SJSA1 (cell line): ENCODE measurements around the gene RABGEF1. TPM values are rescaled to one million over a fixed set of nuclear protein-coding genes. Genes with fewer than 3 reads are reported as not detected.
"Not testable (repeated sequence)": the region's sequence is repeated elsewhere in the genome, so short reads cannot be mapped to it uniquely, and the experiment has no call there.

Source experiments
- DNase-seq, 2 experiments: peaks; one replicate each; pipeline ENCODE4 v3.0.0-alpha.2; 2015 to 2020; ENCODE audit warnings: low spot score in 2 of 2, low read depth in 1 of 2
- H3K27ac ChIP-seq: fragments of 250-450 bp; sonication (Bioruptor Pico); 2 replicates; pipeline ENCODE4 v1.5.1; 2020; ENCODE audit warnings: mild to moderate bottlenecking, moderate library complexity
- H3K27me3 ChIP-seq: fragments of 250-450 bp; sonication (Bioruptor Pico); replicated peaks from 2 replicates; pipeline ENCODE4 v1.5.1; 2020; ENCODE audit warnings: mild to moderate bottlenecking, moderate library complexity
- H3K36me3 ChIP-seq: fragments of 250-450 bp; sonication (Bioruptor Pico); 2 replicates; pipeline ENCODE4 v1.5.1; 2020; ENCODE audit warnings: mild to moderate bottlenecking
- H3K4me1 ChIP-seq: fragments of 250-450 bp; sonication (Bioruptor Pico); replicated peaks from 2 replicates; pipeline ENCODE4 v1.6.1; 2021; ENCODE audit warnings: mild to moderate bottlenecking
- H3K4me3 ChIP-seq: fragments of 250-450 bp; sonication (Bioruptor Pico); 2 replicates; pipeline ENCODE4 v1.5.1; 2020; ENCODE audit warnings: mild to moderate bottlenecking
- H3K9me3 ChIP-seq: fragments of 250-450 bp; sonication (Bioruptor Pico); replicated peaks from 2 replicates; pipeline ENCODE4 v1.5.1; 2020; ENCODE audit warnings: mild to moderate bottlenecking
- total RNA-seq: library from RNA; depleted of rRNA; stranded (reverse); fragments of >200 nt; shearing (Covaris generic); gene quantifications from 2 replicates; pipeline ENCODE4 v1.2.3, GENCODE V29; 2014

RABGEF1 gene
- total RNA-seq, 1 experiment from 2014 or later, result 34.2 TPM

- DNase-seq, result no peak
- Histone ChIP-seq H3K36me3 (peaks cover 3% of the 10 kb centered on the region; the same call in 1 of the 2 replicates), H3K4me3 (no peak overlapping the region), H3K27me3 (no peaks in the 10 kb centered on the region), H3K4me1 (no peaks in the 10 kb centered on the region), H3K9me3 (no peaks in the 10 kb centered on the region), H3K27ac (no peak overlapping the region)
These were observed 18.6 kb downstream of the RABGEF1 start for GRCh38 chr7:66758950-66759628.

GRCh38 chr7:66763183-66763582 lies 22.6 kb downstream of the RABGEF1 start:
- H3K36me3 ChIP-seq, H3K4me1 ChIP-seq, H3K9me3 ChIP-seq, H3K4me3 ChIP-seq, H3K27me3 ChIP-seq, H3K27ac ChIP-seq, DNase-seq: not testable (repeated sequence)

GRCh38 chr7:66763633-66764355 lies 23.3 kb downstream of the RABGEF1 start:
- not testable (repeated sequence) for DNase-seq, H3K9me3 ChIP-seq, H3K27me3 ChIP-seq, H3K36me3 ChIP-seq, H3K4me3 ChIP-seq, H3K4me1 ChIP-seq, H3K27ac ChIP-seq

- H3K4me1 ChIP-seq, H3K27ac ChIP-seq: not testable (repeated sequence)
These were observed 24.4 kb downstream of the RABGEF1 start for GRCh38 chr7:66764905-66765304.

GRCh38 chr7:66765322-66766025 lies 24.9 kb downstream of the RABGEF1 start:
- not testable (repeated sequence) for H3K4me3 ChIP-seq, H3K27ac ChIP-seq, H3K9me3 ChIP-seq, H3K36me3 ChIP-seq, H3K27me3 ChIP-seq, DNase-seq
- peaks cover 15% of the 10 kb centered on the region for H3K4me1 ChIP-seq

More at GRCh38 chr7:66764905-66765304, 24.4 kb downstream of the RABGEF1 start:
- not testable (repeated sequence) for DNase-seq, H3K4me3 ChIP-seq, H3K9me3 ChIP-seq, H3K27me3 ChIP-seq, H3K36me3 ChIP-seq

- peaks cover 8% of the 10 kb centered on the region; the same call in 1 of the 2 replicates for H3K36me3 ChIP-seq
- H3K27me3 ChIP-seq, result no peaks in the 10 kb centered on the region
- H3K9me3 ChIP-seq, result no peaks in the 10 kb centered on the region
- no peak overlapping the region for H3K4me3 ChIP-seq
- H3K27ac ChIP-seq, result no peak overlapping the region
- peaks cover 18% of the 10 kb centered on the region for H3K4me1 ChIP-seq
- no peak for DNase-seq
These were observed 25.5 kb downstream of the RABGEF1 start for GRCh38 chr7:66766041-66766440.

- not testable (repeated sequence) for H3K27ac ChIP-seq, H3K9me3 ChIP-seq, DNase-seq, H3K4me3 ChIP-seq, H3K36me3 ChIP-seq, H3K27me3 ChIP-seq
- H3K4me1 ChIP-seq, result peaks cover 19% of the 10 kb centered on the region
These were observed 27.0 kb downstream of the RABGEF1 start for GRCh38 chr7:66767486-66767885.

GRCh38 chr7:66768865-66769832 lies 28.6 kb downstream of the RABGEF1 start:
- Histone ChIP-seq H3K4me3 (no peak overlapping the region), H3K27me3 (no peaks in the 10 kb centered on the region), H3K4me1 (peaks cover 27% of the 10 kb centered on the region), H3K9me3 (no peaks in the 10 kb centered on the region), H3K27ac (no peak overlapping the region), H3K36me3 (peaks cover 13% of the 10 kb centered on the region)
- no peak for DNase-seq

GRCh38 chr7:66769833-66770512 lies 29.4 kb downstream of the RABGEF1 start:
- Histone ChIP-seq H3K4me1 (peaks cover 27% of the 10 kb centered on the region), H3K27ac (0 out of 2 replicates have a peak overlapping the region, but pooled peaks have one; percentile 9), H3K27me3 (no peaks in the 10 kb centered on the region), H3K9me3 (no peaks in the 10 kb centered on the region), H3K36me3 (peaks cover 13% of the 10 kb centered on the region), H3K4me3 (no peak overlapping the region)
- DNase-seq, result peak in 1 of 2 experiments; percentile 50

- Histone ChIP-seq H3K9me3 (no peaks in the 10 kb centered on the region), H3K27me3 (no peaks in the 10 kb centered on the region), H3K36me3 (peaks cover 27% of the 10 kb centered on the region), H3K27ac (no peak overlapping the region), H3K4me3 (no peak overlapping the region), H3K4me1 (peaks cover 27% of the 10 kb centered on the region)
- no peak for DNase-seq
These were observed 31.3 kb downstream of the RABGEF1 start for GRCh38 chr7:66771795-66772194.

- not testable (repeated sequence) for H3K27me3 ChIP-seq, H3K27ac ChIP-seq, H3K4me3 ChIP-seq, H3K9me3 ChIP-seq, DNase-seq
- H3K4me1 ChIP-seq, result peaks cover 37% of the 10 kb centered on the region
- H3K36me3 ChIP-seq, result peaks cover 30% of the 10 kb centered on the region
These were observed 33.2 kb downstream of the RABGEF1 start for GRCh38 chr7:66773744-66774143.

- Histone ChIP-seq H3K36me3 (peaks cover 31% of the 10 kb centered on the region), H3K4me1 (peaks cover 32% of the 10 kb centered on the region)
- H3K9me3 ChIP-seq, H3K4me3 ChIP-seq, DNase-seq, H3K27me3 ChIP-seq, H3K27ac ChIP-seq: not testable (repeated sequence)
These were observed 35.9 kb downstream of the RABGEF1 start for GRCh38 chr7:66776383-66776782.
